SK-N-SH (cell line): ENCODE measurements around the gene STX16. TPM values are rescaled to one million over a fixed set of nuclear protein-coding genes. Genes with fewer than 3 reads are reported as not detected.
A peak's percentile ranks its signal among the peaks of the same experiment; 100 is the strongest.
"Not testable (repeated sequence)": the region's sequence is repeated elsewhere in the genome, so short reads cannot be mapped to it uniquely, and the experiment has no call there.

Experiments
- CTCF ChIA-PET: fragments of 300-600, 350-600 bp; formaldehyde crosslinking; extraction: SDS; loops from one replicate; lab custom pipeline; 2021; lab: Yijun Ruan, JAX
- POLR2A ChIA-PET: fragments of 350-600 bp; sonication (Branson Sonifier 250); formaldehyde crosslinking; extraction: SDS; loops from one replicate; lab custom pipeline; 2020; ENCODE audit warnings: antibody characterized with exemption, inconsistent platforms; lab: Yijun Ruan, JAX
- DNase-seq: peaks from one replicate; pipeline ENCODE4 v3.0.0; 2012
- H2AFZ ChIP-seq: fragments of 200-600 bp; sonication (generic); 2 replicates; pipeline ENCODE4 v1.8.1; 2016; ENCODE audit warnings: antibody characterized with exemption, mild to moderate bottlenecking, low read depth
- H3F3A ChIP-seq: fragments of 200-600 bp; sonication (generic); replicated peaks from 2 replicates; pipeline ENCODE3; 2016; ENCODE audit warnings: antibody characterized with exemption, mild to moderate bottlenecking; ENCODE audit not compliant: insufficient read depth
- H3K27ac ChIP-seq, 2 experiments: fragments of 200-500 bp in 1 of 2; fragments of 200-600 bp in 1 of 2; sonication (Bioruptor generic) in 1 of 2; sonication (generic), shearing (Covaris generic) in 1 of 2; 2 replicates each; pipeline versions ENCODE4 v1.5.1 to v1.6.1; 2014 to 2016; ENCODE audit warnings: low read depth in 2 of 2, inconsistent platforms in 1 of 2, low read length in 1 of 2, mild to moderate bottlenecking in 1 of 2, mixed read lengths in 1 of 2
- H3K27me3 ChIP-seq: fragments of 200-600 bp; sonication (generic), shearing (Covaris generic); 2 replicates; pipeline ENCODE4 v1.6.1; 2016; ENCODE audit warnings: mixed run types; ENCODE audit not compliant: insufficient read depth
- H3K36me3 ChIP-seq, 2 experiments: fragments of 200-500 bp in 1 of 2; fragments of 200-600 bp in 1 of 2; sonication (Bioruptor generic) in 1 of 2; sonication (generic) in 1 of 2; replicated peaks in 1 of 2; 2 replicates each; pipeline versions ENCODE3 to v1.5.1; 2014 to 2016; ENCODE audit warnings: low read length in 1 of 2, mild to moderate bottlenecking in 1 of 2; ENCODE audit not compliant: insufficient read depth in 2 of 2, control insufficient read depth in 1 of 2
- H3K4me1 ChIP-seq, 2 experiments: fragments of 200-500 bp in 1 of 2; fragments of 200-600 bp in 1 of 2; sonication (Bioruptor generic) in 1 of 2; sonication (generic), shearing (Covaris generic) in 1 of 2; 2 replicates each; pipeline versions ENCODE4 v1.5.1 to v1.6.1; 2014 to 2016; ENCODE audit warnings: low read depth in 1 of 2, low read length in 1 of 2, mixed run types in 1 of 2; ENCODE audit not compliant: insufficient read depth in 2 of 2, control insufficient read depth in 1 of 2
- H3K4me2 ChIP-seq: fragments of 200-600 bp; sonication (generic), shearing (Covaris generic); 2 replicates; pipeline ENCODE4 v1.6.1; 2017; ENCODE audit warnings: mixed run types
- H3K4me3 ChIP-seq, 2 experiments: fragments of 200-500 bp in 1 of 2; fragments of 200-600 bp in 1 of 2; sonication (Bioruptor generic) in 1 of 2; sonication (generic), shearing (Covaris generic) in 1 of 2; 2 replicates each; pipeline versions ENCODE4 v1.5.1 to v1.8.1; 2014 to 2016; ENCODE audit warnings: low read depth in 2 of 2, inconsistent platforms in 1 of 2, low read length in 1 of 2, mild to moderate bottlenecking in 1 of 2, mixed read lengths in 1 of 2, moderate library complexity in 1 of 2
- H3K79me2 ChIP-seq: fragments of 200-600 bp; sonication (generic); 2 replicates; pipeline ENCODE4 v1.8.1; 2017; ENCODE audit warnings: mild to moderate bottlenecking; ENCODE audit not compliant: insufficient read depth
- H3K9ac ChIP-seq: fragments of 200-600 bp; sonication (generic); 2 replicates; pipeline ENCODE4 v1.6.1; 2017; ENCODE audit warnings: mixed run types
- H3K9me2 ChIP-seq: fragments of 200-600 bp; sonication (generic); 2 replicates; pipeline ENCODE4 v1.6.1; 2017; ENCODE audit warnings: mixed run types
- H3K9me3 ChIP-seq: fragments of 200-600 bp; sonication (generic); 2 replicates; pipeline ENCODE4 v1.6.1; 2017; ENCODE audit warnings: mixed run types, mild to moderate bottlenecking, moderate library complexity
- H4K20me1 ChIP-seq: fragments of 200-600 bp; sonication (generic); 2 replicates; pipeline ENCODE4 v1.6.1; 2017; ENCODE audit warnings: mild to moderate bottlenecking, mixed run types; ENCODE audit not compliant: insufficient read depth
- CHD2 ChIP-seq: fragments of 150-350 bp; IDR thresholded peaks from 2 replicates; pipeline ENCODE4 v1.6.1; 2018; ENCODE audit warnings: low read length; ENCODE audit not compliant: partially characterized antibody
- CTCF ChIP-seq: fragments of 200-600 bp; sonication (generic); IDR thresholded peaks from 2 replicates; pipeline ENCODE4 v1.6.1; 2017; ENCODE audit warnings: antibody characterized with exemption, mild to moderate bottlenecking, moderate library complexity
- EP300 ChIP-seq, 2 experiments: IDR thresholded peaks; 2 replicates each; pipeline versions ENCODE4 v1.4.0 to v1.6.1; 2012; ENCODE audit warnings: borderline replicate concordance in 1 of 2, low read depth in 1 of 2, low read length in 1 of 2
- EZH2phosphoT487 ChIP-seq: fragments of 200-600 bp; sonication (generic); IDR thresholded peaks from 2 replicates; pipeline ENCODE4 v1.6.1; 2017; ENCODE audit warnings: low read depth, mixed run types, mild to moderate bottlenecking, antibody characterized with exemption, moderate library complexity, borderline replicate concordance
- FOSL2 ChIP-seq: IDR thresholded peaks from 2 replicates; pipeline ENCODE4 v1.4.0; 2012; ENCODE audit warnings: low read depth, mild to moderate bottlenecking, moderate library complexity, borderline replicate concordance
- FOXJ3 ChIP-seq: sonication (generic); formaldehyde crosslinking; IDR thresholded peaks from 2 replicates; pipeline ENCODE4 v1.5.1; 2020; ENCODE audit warnings: mild to moderate bottlenecking, missing genetic modification reagents
- FOXM1 ChIP-seq: IDR thresholded peaks from 2 replicates; pipeline ENCODE4 v1.4.0; 2012; ENCODE audit warnings: low read depth, mild to moderate bottlenecking
- IRF3 ChIP-seq: fragments of 150-350 bp; IDR thresholded peaks from 2 replicates; pipeline ENCODE4 v1.6.1; 2016; ENCODE audit warnings: mild to moderate bottlenecking, low read depth, low read length
- MAX ChIP-seq: IDR thresholded peaks from 2 replicates; pipeline ENCODE4 v1.4.0; 2012; ENCODE audit warnings: low read depth
- MEF2A ChIP-seq: IDR thresholded peaks from 2 replicates; pipeline ENCODE4 v1.4.0; 2012; ENCODE audit warnings: low read depth, borderline replicate concordance
- MXI1 ChIP-seq: IDR thresholded peaks from 2 replicates; pipeline ENCODE4 v1.6.1; 2012; ENCODE audit warnings: mild to moderate bottlenecking, low read depth, low read length, improper control_type of control experiment
- NRF1 ChIP-seq: IDR thresholded peaks from 2 replicates; pipeline ENCODE4 v1.6.1; 2012; ENCODE audit warnings: low read depth, mild to moderate bottlenecking, low read length
- POLR2AphosphoS5 ChIP-seq: IDR thresholded peaks from 2 replicates; pipeline ENCODE4 v1.6.1; 2012; ENCODE audit warnings: low read depth, low read length
- RCOR1 ChIP-seq: fragments of 150-350 bp; IDR thresholded peaks from 2 replicates; pipeline ENCODE4 v1.6.1; 2017; ENCODE audit warnings: antibody characterized with exemption, low read length
- RFX5 ChIP-seq: IDR thresholded peaks from 2 replicates; pipeline ENCODE4 v1.6.1; 2012; ENCODE audit warnings: mild to moderate bottlenecking, improper control_type of control experiment, low read length
- RXRA ChIP-seq: IDR thresholded peaks from 2 replicates; pipeline ENCODE4 v1.4.0; 2012; ENCODE audit warnings: low read depth, mild to moderate bottlenecking, borderline replicate concordance
- SIN3A ChIP-seq: IDR thresholded peaks from 2 replicates; pipeline ENCODE4 v1.6.1; 2012; ENCODE audit warnings: low read depth, mild to moderate bottlenecking, low read length, moderate library complexity, borderline replicate concordance
- TAF1 ChIP-seq: IDR thresholded peaks from 2 replicates; pipeline ENCODE4 v1.6.1; 2012; ENCODE audit warnings: low read depth, mild to moderate bottlenecking, low read length, moderate library complexity, borderline replicate concordance
- TCF12 ChIP-seq: IDR thresholded peaks from 2 replicates; pipeline ENCODE4 v1.4.0; 2012
- TEAD4 ChIP-seq: IDR thresholded peaks from 2 replicates; pipeline ENCODE4 v1.4.0; 2012; ENCODE audit warnings: mild to moderate bottlenecking, borderline replicate concordance; ENCODE audit not compliant: insufficient read depth
- YY1 ChIP-seq: IDR thresholded peaks from 2 replicates; pipeline ENCODE4 v1.4.0; 2012; ENCODE audit warnings: low read depth, mild to moderate bottlenecking
- WGBS: methylation state at CpG from one replicate; pipeline ENCODE4 v1.1.6; 2017; ENCODE audit warnings: low lambda C conversion rate; 5-methylcytosine and 5-hydroxymethylcytosine counted together
- polyA plus RNA-seq, 3 experiments: library from polyadenylated mRNA; depleted of rRNA; stranded (reverse); fragments of >200 nt; gene quantifications; 2 replicates each; pipeline ENCODE4 v1.2.3, GENCODE V29; 2012
- TF ChIP-seq, protein P1 (sequence below): IDR thresholded peaks from 2 replicates; pipeline ENCODE4; 2012

Gene STX16
- polyA plus RNA-seq, 1 of the 3 experiments (the other 2 are of a cell fraction), result 63.8 TPM

DNA sequence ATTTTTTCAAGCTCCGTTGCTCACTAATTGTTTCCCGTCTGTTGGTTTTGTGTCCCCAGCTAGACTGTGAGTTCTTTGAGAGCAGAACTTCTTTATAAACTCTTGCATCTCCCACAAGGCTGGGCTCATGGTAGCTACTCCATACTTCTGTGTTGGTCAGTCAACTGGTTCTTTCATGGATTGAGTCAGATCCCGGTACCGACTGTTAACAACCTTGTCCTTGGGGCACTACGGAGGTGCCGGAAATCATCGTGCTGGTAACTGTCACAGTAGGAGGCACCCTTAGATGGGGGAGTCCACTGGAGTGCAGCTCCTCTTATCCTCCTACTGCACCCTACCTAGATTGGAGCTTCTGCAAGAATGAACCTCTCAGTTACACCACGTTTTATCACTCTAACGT lies 8.6 kb upstream of the STX16 start (continued):
- TF ChIP-seq RXRA (no peak), NRF1 (no peak)

- H3K9me3 ChIP-seq, H3K36me3 ChIP-seq, H3K4me2 ChIP-seq, H3K79me2 ChIP-seq, H3K9me2 ChIP-seq, H3K27ac ChIP-seq, H3K4me3 ChIP-seq, DNase-seq, POLR2A ChIA-PET, H4K20me1 ChIP-seq, H3K27me3 ChIP-seq, H3K9ac ChIP-seq, H2AFZ ChIP-seq: not testable (repeated sequence)
- CTCF ChIA-PET, result interaction anchor here (1.8 kb wide), 1 partner anchor 197 kb away, joined by 4 read pairs; no protein-coding TSS in a partner anchor
- peaks cover 23% of the 10 kb centered on the region for H3F3A ChIP-seq
- H3K4me1 ChIP-seq, result peaks cover 24 to 28% of the 10 kb centered on the region in 2 experiments; a peak in 3 of 4 replicates
- 93% methylated on average over 9 of the region's 9 CpGs for WGBS
Measured at GRCh38 chr20:58642896-58643295, 8.2 kb upstream of the STX16 start.

DNA sequence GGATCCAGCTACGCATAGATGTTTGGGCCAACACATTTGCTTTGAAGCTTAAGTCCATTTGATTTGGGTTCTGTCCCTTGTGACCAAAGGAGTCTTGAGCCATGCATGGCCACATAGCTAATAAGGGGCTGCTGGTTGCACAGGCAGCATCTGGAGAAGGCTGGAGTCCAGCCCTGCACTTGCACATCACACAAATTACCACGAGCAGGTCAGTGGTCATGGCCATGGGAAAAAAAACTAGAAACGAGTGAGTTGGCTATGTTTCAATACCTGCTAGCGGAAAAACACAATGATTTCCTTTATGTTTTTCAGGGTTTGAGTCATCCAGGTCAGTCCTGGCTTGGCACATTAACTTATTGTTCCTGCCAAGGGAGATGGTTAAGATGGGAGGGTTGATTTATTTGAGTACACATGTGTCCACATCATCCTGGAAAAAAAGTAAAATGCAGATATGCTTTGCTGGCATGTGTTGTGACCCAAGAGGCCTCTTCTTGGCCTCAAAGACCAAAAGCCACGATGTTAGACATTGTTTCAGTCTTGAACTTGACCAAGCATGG lies 5.6 kb upstream of the STX16 start:
- Histone ChIP-seq H3K4me2 (peak overlapping the region; percentile 14; the same call in 1 of the 2 replicates), H2AFZ (no peak overlapping the region), H3K9ac (no peak overlapping the region; the same call in 1 of the 2 replicates), H3F3A (peaks cover 30% of the 10 kb centered on the region), H3K9me3 (no peaks in the 10 kb centered on the region), H3K27me3 (no peaks in the 10 kb centered on the region), H3K27ac (peak overlapping the region; percentile 81 to 94), H3K4me3 (no peak overlapping the region), H4K20me1 (no peaks in the 10 kb centered on the region), H3K79me2 (no peaks in the 10 kb centered on the region), H3K9me2 (no peaks in the 10 kb centered on the region), H3K36me3 (no peaks in the 10 kb centered on the region), H3K4me1 (peaks cover 24 to 28% of the 10 kb centered on the region in 2 experiments; a peak in 3 of 4 replicates)
- WGBS, result 23% methylated on average over 5 of the region's 5 CpGs
- ChIA-PET POLR2A (no interaction called here), CTCF (interaction anchor here (1.0 to 7.3 kb wide), 3 partner anchors 8 to 409 kb away, joined by 3 to 87 read pairs (median 3); no protein-coding TSS in a partner anchor)
- no peak for DNase-seq
- TF ChIP-seq TCF12 (peak; percentile 96), NRF1 (no peak), CTCF (no peak), FOXM1 (peak; percentile 56; the same call in 1 of the 2 replicates), CHD2 (no peak), FOXJ3 (CRISPR knock-in tag) (no peak), IRF3 (no peak), EZH2phosphoT487 (no peak), TAF1 (0 out of 2 replicates have a peak, but pooled peaks have one; percentile 16), POLR2AphosphoS5 (peak; percentile 45; the same call in 1 of the 2 replicates), MEF2A (peak; percentile 44; the same call in 1 of the 2 replicates), SIN3A (0 out of 2 replicates have a peak, but pooled peaks have one; percentile 57), RFX5 (no peak), TEAD4 (peak; percentile 58), EP300 (IDR thresholded peaks at IDR 0.05; ENCODE audit: borderline replicate concordance in 1 of 2, low read depth in 1 of 2, low read length in 1 of 2) (peak; percentile 71 to 96), RCOR1 (no peak), MAX (peak; percentile 89), YY1 (no peak; the same call in 1 of the 2 replicates), MXI1 (no peak), FOSL2 (peak; percentile 95)
- TF ChIP-seq, protein P1, sequence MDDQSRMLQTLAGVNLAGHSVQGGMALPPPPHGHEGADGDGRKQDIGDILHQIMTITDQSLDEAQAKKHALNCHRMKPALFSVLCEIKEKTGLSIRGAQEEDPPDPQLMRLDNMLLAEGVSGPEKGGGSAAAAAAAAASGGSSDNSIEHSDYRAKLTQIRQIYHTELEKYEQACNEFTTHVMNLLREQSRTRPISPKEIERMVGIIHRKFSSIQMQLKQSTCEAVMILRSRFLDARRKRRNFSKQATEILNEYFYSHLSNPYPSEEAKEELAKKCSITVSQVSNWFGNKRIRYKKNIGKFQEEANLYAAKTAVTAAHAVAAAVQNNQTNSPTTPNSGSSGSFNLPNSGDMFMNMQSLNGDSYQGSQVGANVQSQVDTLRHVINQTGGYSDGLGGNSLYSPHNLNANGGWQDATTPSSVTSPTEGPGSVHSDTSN, result peak; percentile 97
